Colonic mucosa (tissue), 4 donors: ENCODE data around the gene ZNF619. TPM values are rescaled to one million over a fixed set of nuclear protein-coding genes. Genes with fewer than 3 reads are reported as not detected.
A peak's percentile ranks its signal among the peaks of the same experiment; 100 is the strongest.

Experiments used
- DNase-seq: peaks from one replicate; pipeline ENCODE4 v3.0.0-alpha.2; 2020
- H3K27ac ChIP-seq: fragments of 200-600 bp; one replicate; pipeline ENCODE4 v1.8.0; 2021
- H3K27me3 ChIP-seq: fragments of 200-600 bp; one replicate; pipeline ENCODE4 v1.8.0; 2021
- H3K36me3 ChIP-seq: fragments of 200-600 bp; one replicate; pipeline ENCODE4 v1.8.0; 2021
- H3K4me1 ChIP-seq: fragments of 200-600 bp; one replicate; pipeline ENCODE4 v1.8.0; 2021; ENCODE audit warnings: mild to moderate bottlenecking
- H3K4me3 ChIP-seq: fragments of 200-600 bp; one replicate; pipeline ENCODE4 v1.8.0; 2021
- H3K9ac ChIP-seq, 2 donors: one replicate each; pipeline ENCODE4 v1.7.0; 2013; ENCODE audit warnings: control low read depth in 2 of 2, low read depth in 2 of 2, low read length in 2 of 2
- H3K9me3 ChIP-seq: fragments of 200-600 bp; one replicate; pipeline ENCODE4 v1.8.0; 2021
- CTCF ChIP-seq: fragments of 200-600 bp; IDR thresholded peaks from one replicate; pipeline ENCODE4 v1.8.0; 2022; ENCODE audit warnings: antibody characterized with exemption, mild to moderate bottlenecking
- intact Hi-C: fragments of 100-400 bp; cut with DNase I; formaldehyde crosslinking; loops from one replicate; pipeline ENCODE4 v1.14.1; 2022
- total RNA-seq, 2 donors: library from RNA; stranded (reverse); fragmentation: NEBNext Ultra II Directional in 1 of 2; extraction: Animal tissue kit (Norgen Biotek cat#: 25700) in 1 of 2; gene quantifications; one replicate each; pipeline ENCODE4 v1.2.1, GENCODE V29; 2021
- donor health status: healthy.
- donor health status: DM: no; HTN: no; CAD: no.
- donor health status: DM: no; HTN: no; CAD: no.

Gene ZNF619
- total RNA-seq, 2 donors from 2014 or later = 6.2 to 7.7 TPM

- H3K4me3 ChIP-seq = no peak overlapping the region
- TF ChIP-seq CTCF = no peak
- no peaks in the 10 kb centered on the region for H3K27me3 ChIP-seq
- intact Hi-C loops = no loop called here
- no peaks in the 10 kb centered on the region for H3K4me1 ChIP-seq
- H3K36me3 ChIP-seq = no peaks in the 10 kb centered on the region
- no peaks in the 10 kb centered on the region for H3K9me3 ChIP-seq
- H3K9ac ChIP-seq = no peak overlapping the region
- no peak overlapping the region for H3K27ac ChIP-seq
- DNase-seq = no peak
Observed at GRCh38 chr3:40497288-40497687, 20.4 kb downstream of the ZNF619 start.

- H3K9ac ChIP-seq = no peak overlapping the region
- H3K9me3 ChIP-seq = no peaks in the 10 kb centered on the region
- no peak overlapping the region for H3K27ac ChIP-seq
- H3K27me3 ChIP-seq = no peaks in the 10 kb centered on the region
- no peaks in the 10 kb centered on the region for H3K4me1 ChIP-seq
- H3K36me3 ChIP-seq = no peaks in the 10 kb centered on the region
- TF ChIP-seq CTCF = no peak
- intact Hi-C loops = no loop called here
- H3K4me3 ChIP-seq = no peak overlapping the region
- no peak for DNase-seq
Observed at GRCh38 chr3:40499952-40500351, 23.0 kb downstream of the ZNF619 start.

- no peak overlapping the region for H3K9ac ChIP-seq
- intact Hi-C loops = no loop called here
- no peak overlapping the region for H3K27ac ChIP-seq
- H3K27me3 ChIP-seq = no peaks in the 10 kb centered on the region
- H3K36me3 ChIP-seq = no peaks in the 10 kb centered on the region
- TF ChIP-seq CTCF = no peak
- H3K4me3 ChIP-seq = no peak overlapping the region
- DNase-seq = no peak
- H3K4me1 ChIP-seq = peaks cover 3% of the 10 kb centered on the region
- H3K9me3 ChIP-seq = no peaks in the 10 kb centered on the region
Observed at GRCh38 chr3:40502034-40502433, 25.1 kb downstream of the ZNF619 start.

- TF ChIP-seq CTCF = no peak
- no peaks in the 10 kb centered on the region for H3K36me3 ChIP-seq
- H3K27ac ChIP-seq = peak overlapping the region; percentile 1
- intact Hi-C loops = no loop called here
- no peaks in the 10 kb centered on the region for H3K9me3 ChIP-seq
- peak; percentile 26 for DNase-seq
- H3K27me3 ChIP-seq = no peaks in the 10 kb centered on the region
- H3K4me1 ChIP-seq = peaks cover 3% of the 10 kb centered on the region
- peak overlapping the region; percentile 68 for H3K4me3 ChIP-seq
- peak overlapping the region in 1 of 2 donors; percentile 89 for H3K9ac ChIP-seq
Observed at GRCh38 chr3:40504636-40505430, 27.9 kb downstream of the ZNF619 start.

- H3K27ac ChIP-seq = peak within 1 kb of the TSS; percentile 5
- TF ChIP-seq CTCF = peak; percentile 16
- intact Hi-C loops = no loop called here
- no peaks in the 10 kb centered on the region for H3K27me3 ChIP-seq
- peak; percentile 80 for DNase-seq
- H3K36me3 ChIP-seq = no peaks in the 10 kb centered on the region
- peaks cover 3% of the 10 kb centered on the region for H3K4me1 ChIP-seq
- H3K4me3 ChIP-seq = peak within 1 kb of the TSS; percentile 68
- peak within 1 kb of the TSS; percentile 76 to 89 for H3K9ac ChIP-seq
- no peaks in the 10 kb centered on the region for H3K9me3 ChIP-seq
Observed at GRCh38 chr3:40505599-40506462, 28.9 kb downstream of the ZNF619 start, which contains the start of gene ZNF620. TSS of gene ZNF620 (plus strand) at chr3:40506039. CDS start at chr3:40506353, 314 bp downstream.
